Iris pigment epithelial cell (primary cell): ENCODE data around the gene DENND4A.
"Not testable (repeated sequence)": the region's sequence is repeated elsewhere in the genome, so short reads cannot be mapped to it uniquely, and the experiment has no call there.

Experiments
- DNase-seq: peaks from one replicate; pipeline ENCODE4 v3.0.0-alpha.2; 2011; ENCODE audit warnings: low read depth

The DENND4A gene

GRCh38 chr15:65757256-65757655, 34.8 kb downstream of the DENND4A start:
- no peak for DNase-seq

GRCh38 chr15:65752151-65752700, 39.9 kb downstream of the DENND4A start:
- DNase-seq, result peak; percentile 63

- no peak for DNase-seq
Observed at GRCh38 chr15:65751431-65751830, 40.7 kb downstream of the DENND4A start.

GRCh38 chr15:65747265-65747664, 44.8 kb downstream of the DENND4A start:
- no peak for DNase-seq

- no peak for DNase-seq
Observed at GRCh38 chr15:65743637-65744252, 48.3 kb downstream of the DENND4A start.

- no peak for DNase-seq
Observed at GRCh38 chr15:65740148-65740547, 51.9 kb downstream of the DENND4A start.

GRCh38 chr15:65738649-65739048, 53.4 kb downstream of the DENND4A start:
- DNase-seq, result peak; percentile 50

GRCh38 chr15:65733599-65733998, 58.5 kb downstream of the DENND4A start:
- DNase-seq, result not testable (repeated sequence)

- peak; percentile 28 for DNase-seq
Observed at GRCh38 chr15:65732698-65733097, 59.4 kb downstream of the DENND4A start.

GRCh38 chr15:65731926-65732325, 60.2 kb downstream of the DENND4A start:
- DNase-seq, result peak; percentile 22

GRCh38 chr15:65730549-65731172, 61.4 kb downstream of the DENND4A start:
- peak; percentile 44 for DNase-seq

GRCh38 chr15:65724464-65725215, 67.5 kb downstream of the DENND4A start:
- no peak for DNase-seq

GRCh38 chr15:65723876-65724275, 68.2 kb downstream of the DENND4A start:
- DNase-seq, result no peak

- DNase-seq, result no peak
Observed at GRCh38 chr15:65722191-65722590, 69.9 kb downstream of the DENND4A start.

GRCh38 chr15:65712415-65712814, 79.7 kb downstream of the DENND4A start:
- DNase-seq, result no peak

- DNase-seq, result no peak
Observed at GRCh38 chr15:65695081-65695480, 97.0 kb downstream of the DENND4A start.

- no peak for DNase-seq
Observed at GRCh38 chr15:65690778-65691177, 101.3 kb downstream of the DENND4A start.

- DNase-seq, result no peak
Observed at GRCh38 chr15:65690173-65690572, 101.9 kb downstream of the DENND4A start.

GRCh38 chr15:65688462-65688861, 103.6 kb downstream of the DENND4A start:
- no peak for DNase-seq

- DNase-seq, result no peak
Observed at GRCh38 chr15:65682404-65682911, 109.6 kb downstream of the DENND4A start.

- DNase-seq, result no peak
Observed at GRCh38 chr15:65680544-65680943, 111.5 kb downstream of the DENND4A start.

- DNase-seq, result no peak
Observed at GRCh38 chr15:65676123-65676522, 116.0 kb downstream of the DENND4A start.

- DNase-seq, result no peak
Observed at GRCh38 chr15:65675551-65675950, 116.5 kb downstream of the DENND4A start.
